Upper lobe of left lung (tissue), 6 donors: ENCODE measurements around the gene CNPY1. TPM values are rescaled to one million over a fixed set of nuclear protein-coding genes. Genes with fewer than 3 reads are reported as not detected.

Experiments used
- ATAC-seq, 2 donors: fragments of 200-7000 bp; cut with Tn5 transposase; one replicate each; pipeline ENCODE4 v1.9.1; 2022; ENCODE audit warnings: mild to moderate bottlenecking in 2 of 2, moderate library complexity in 2 of 2; ENCODE audit not compliant: low FRiP score in 2 of 2
- DNase-seq, 2 donors: peaks; one replicate each; pipeline ENCODE4 v3.0.0-alpha.2; 2019 to 2020
- H3K27ac ChIP-seq, 4 donors: fragments of 200-600 bp; sonication (generic); one replicate each; pipeline ENCODE4 v1.5.1; 2016 to 2019
- H3K27me3 ChIP-seq, 4 donors: fragments of 200-600 bp; sonication (generic); one replicate each; pipeline ENCODE4 v1.5.1; 2017 to 2019
- H3K36me3 ChIP-seq, 4 donors: fragments of 200-600 bp; sonication (generic); one replicate each; pipeline ENCODE4 v1.5.1; 2016 to 2019
- H3K4me1 ChIP-seq, 4 donors: fragments of 200-600 bp; sonication (generic); one replicate each; pipeline ENCODE4 v1.5.1; 2018 to 2019
- H3K4me3 ChIP-seq, 4 donors: fragments of 200-600 bp; sonication (generic); one replicate each; pipeline ENCODE4 v1.5.1; 2017 to 2019; ENCODE audit warnings: mild to moderate bottlenecking in 2 of 4, moderate library complexity in 1 of 4
- H3K9me3 ChIP-seq, 4 donors: fragments of 200-600 bp; sonication (generic); one replicate each; pipeline ENCODE4 v1.5.1; 2018 to 2019
- EP300 ChIP-seq, 4 donors: sonication (generic); formaldehyde crosslinking; IDR thresholded peaks; one replicate each; pipeline ENCODE4 v1.5.1; 2017; ENCODE audit warnings: antibody characterized with exemption in 4 of 4, control low read depth in 2 of 4
- POLR2A ChIP-seq, 4 donors: fragments of 450-650 bp; IDR thresholded peaks; one replicate each; pipeline ENCODE4 v1.5.1; 2016 to 2017; ENCODE audit warnings: antibody characterized with exemption in 4 of 4, mild to moderate bottlenecking in 2 of 4
- POLR2AphosphoS5 ChIP-seq, 2 donors: sonication (generic); formaldehyde crosslinking; IDR thresholded peaks; one replicate each; pipeline ENCODE4 v1.5.1; 2017; ENCODE audit warnings: antibody characterized with exemption in 2 of 2
- WGBS, 2 donors: methylation state at CpG; one replicate each; pipeline ENCODE4 v1.1.5; 2017 to 2018; 5-methylcytosine and 5-hydroxymethylcytosine counted together
- total RNA-seq, 6 donors: library from RNA; depleted of rRNA in 4 of 6; stranded (reverse); fragments of >200 nt in 4 of 6; gene quantifications; one replicate each; pipeline versions ENCODE4 v1.1.0 to v1.2.1, GENCODE V29; 2016 to 2021
- TF ChIP-seq, protein P1 (sequence below), 6 experiments: fragments of 450-650 bp in 4 of 6; fragments of 200-600 bp in 2 of 6; sonication (generic) in 2 of 6; IDR thresholded peaks; one replicate each; pipeline ENCODE4 v1.5.1; 2016 to 2019; ENCODE audit warnings: antibody characterized with exemption in 6 of 6
- donor health status: DM: no; HTN: no; CAD: no; lungs with moderate emphysema.
- donor health status: DM: no; HTN: yes; CAD: no; lungs with severe emphysema.

The CNPY1 gene
- total RNA-seq, 6 donors from 2014 or later = not detected

DNA sequence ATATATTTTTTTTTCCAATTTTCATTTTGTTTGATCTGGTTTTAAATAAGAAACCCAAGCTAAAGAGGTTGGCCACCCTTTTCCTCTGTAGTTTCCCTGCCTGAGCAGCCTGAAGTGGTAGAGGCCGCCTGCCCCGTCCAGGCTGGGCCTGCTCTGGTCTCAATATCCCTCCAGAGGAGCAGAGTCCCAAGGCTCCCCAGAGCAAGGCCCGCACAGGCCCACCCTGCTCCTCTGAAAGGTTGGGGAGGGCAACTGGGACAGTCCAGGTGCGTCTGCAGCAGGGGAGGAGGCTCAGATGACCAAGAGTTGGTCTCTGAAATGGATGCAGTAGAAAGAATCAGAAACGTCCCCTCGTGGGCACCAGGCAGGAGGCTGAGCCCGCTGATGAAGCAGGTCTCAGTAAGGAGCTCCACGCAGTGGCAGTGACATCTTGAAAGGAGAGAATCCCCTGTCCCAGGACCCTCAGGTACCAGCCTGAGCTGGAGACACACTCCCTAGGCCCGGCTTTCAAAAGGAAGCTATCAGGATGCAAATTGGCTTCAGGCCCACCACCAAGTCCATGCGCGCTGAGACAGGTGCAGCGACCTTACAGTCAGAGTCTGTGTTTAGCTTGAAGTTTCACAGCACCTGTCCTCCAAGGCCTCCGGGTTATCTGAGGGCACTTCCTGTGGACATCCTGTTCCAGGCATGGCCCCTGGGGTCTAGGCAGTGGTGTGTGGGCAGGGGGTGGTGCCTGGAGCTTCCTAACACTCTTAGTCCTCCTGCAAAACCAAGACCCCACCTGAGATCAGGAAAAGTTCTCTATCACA is 50.7 kb downstream of the CNPY1 start:
- Histone ChIP-seq H3K4me1 (peaks cover 5 to 8% (median 7%) of the 10 kb centered on the region in 4 donors), H3K9me3 (no peaks in the 10 kb centered on the region), H3K4me3 (no peak overlapping the region), H3K27ac (no peak overlapping the region), H3K36me3 (no peaks in the 10 kb centered on the region), H3K27me3 (peaks cover 0 to 11% (median 1%) of the 10 kb centered on the region in 4 donors)
- TF ChIP-seq POLR2A (IDR thresholded peaks at IDR 0.05) (no peak), EP300 (IDR thresholded peaks at IDR 0.05) (no peak), POLR2AphosphoS5 (IDR thresholded peaks at IDR 0.05) (no peak)
- TF ChIP-seq, protein P1, sequence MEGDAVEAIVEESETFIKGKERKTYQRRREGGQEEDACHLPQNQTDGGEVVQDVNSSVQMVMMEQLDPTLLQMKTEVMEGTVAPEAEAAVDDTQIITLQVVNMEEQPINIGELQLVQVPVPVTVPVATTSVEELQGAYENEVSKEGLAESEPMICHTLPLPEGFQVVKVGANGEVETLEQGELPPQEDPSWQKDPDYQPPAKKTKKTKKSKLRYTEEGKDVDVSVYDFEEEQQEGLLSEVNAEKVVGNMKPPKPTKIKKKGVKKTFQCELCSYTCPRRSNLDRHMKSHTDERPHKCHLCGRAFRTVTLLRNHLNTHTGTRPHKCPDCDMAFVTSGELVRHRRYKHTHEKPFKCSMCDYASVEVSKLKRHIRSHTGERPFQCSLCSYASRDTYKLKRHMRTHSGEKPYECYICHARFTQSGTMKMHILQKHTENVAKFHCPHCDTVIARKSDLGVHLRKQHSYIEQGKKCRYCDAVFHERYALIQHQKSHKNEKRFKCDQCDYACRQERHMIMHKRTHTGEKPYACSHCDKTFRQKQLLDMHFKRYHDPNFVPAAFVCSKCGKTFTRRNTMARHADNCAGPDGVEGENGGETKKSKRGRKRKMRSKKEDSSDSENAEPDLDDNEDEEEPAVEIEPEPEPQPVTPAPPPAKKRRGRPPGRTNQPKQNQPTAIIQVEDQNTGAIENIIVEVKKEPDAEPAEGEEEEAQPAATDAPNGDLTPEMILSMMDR (IDR thresholded peaks at IDR 0.05) = no peak
- peak in 1 of 2 donors; percentile 44 for DNase-seq
- 74 to 79% methylated on average over 12 to 13 of the region's 13 CpGs for WGBS, 2 donors
- ATAC-seq = no peak

DNA sequence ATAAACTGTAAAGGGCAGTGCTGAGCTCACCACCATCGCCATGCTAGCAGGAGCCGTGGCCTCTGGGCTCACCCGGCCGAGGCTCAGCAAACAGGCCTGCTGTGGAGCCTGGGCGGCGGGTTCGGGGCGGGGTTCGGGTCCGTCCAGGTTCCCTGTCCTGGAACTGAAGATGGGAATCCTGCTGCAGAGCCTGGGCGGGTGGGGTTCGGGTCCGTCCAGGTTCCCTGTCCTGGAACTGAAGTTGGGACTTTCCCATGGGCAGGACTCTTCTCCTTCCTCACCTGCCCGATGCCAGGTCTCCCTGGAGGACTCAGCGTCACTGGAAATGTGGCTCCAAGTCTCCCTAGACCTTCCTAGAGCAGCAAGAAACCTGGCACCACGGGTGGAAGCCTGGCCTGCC is 51.8 kb downstream of the CNPY1 start:
- Histone ChIP-seq H3K27ac (no peak overlapping the region), H3K36me3 (no peaks in the 10 kb centered on the region), H3K4me1 (peaks cover 10 to 15% (median 14%) of the 10 kb centered on the region in 4 donors), H3K9me3 (no peaks in the 10 kb centered on the region), H3K4me3 (no peak overlapping the region), H3K27me3 (peaks cover 0 to 20% (median 2%) of the 10 kb centered on the region in 4 donors)
- WGBS, 2 donors = 85 to 88% methylated on average over 9 to 13 of the region's 16 CpGs
- TF ChIP-seq, protein P1 (IDR thresholded peaks at IDR 0.05) = no peak
- DNase-seq (peak in 1 of 2 donors; percentile 76), ATAC-seq (no peak)

DNA sequence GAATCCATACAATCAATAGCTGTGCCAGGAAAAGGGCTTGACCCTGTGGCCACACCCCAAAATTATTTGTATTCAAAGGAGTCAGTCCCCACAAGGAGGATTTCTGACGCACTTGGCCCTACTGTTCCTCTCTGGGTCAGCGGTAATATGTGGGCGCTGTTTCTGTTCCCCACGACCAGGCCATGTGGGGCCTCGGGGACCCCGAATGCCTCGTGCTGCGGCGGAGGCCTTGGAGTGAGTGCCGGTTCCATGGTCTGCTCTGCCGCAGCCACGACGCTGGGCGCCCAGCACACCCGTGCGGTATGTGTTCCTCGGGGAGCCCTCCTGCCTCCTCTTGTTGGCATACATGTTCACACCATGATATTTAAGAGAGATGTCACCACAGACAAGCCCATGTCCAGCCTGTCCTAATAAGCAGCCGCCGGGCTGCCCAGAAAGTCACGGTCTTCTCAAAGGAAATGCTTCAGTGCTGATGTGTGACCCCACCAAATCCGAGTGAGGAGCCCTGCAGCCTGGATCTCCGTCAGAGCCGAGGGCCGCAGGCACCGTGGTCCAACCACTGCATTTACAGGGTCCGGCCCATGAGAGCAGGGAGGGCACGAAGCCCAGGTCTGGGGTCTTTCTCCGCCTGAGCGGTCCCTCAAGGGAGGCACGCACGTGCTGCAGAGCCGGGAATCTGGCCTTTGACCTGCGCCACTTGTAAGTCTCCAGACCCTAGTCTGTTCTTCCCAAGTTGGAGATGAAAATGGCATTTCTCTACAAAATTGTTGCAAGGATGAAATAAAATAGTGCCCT is 52.4 kb downstream of the CNPY1 start:
- ATAC-seq (no peak), DNase-seq (peak in 1 of 2 donors; percentile 66)
- H3K27ac ChIP-seq = no peak overlapping the region
- H3K27me3 ChIP-seq = peaks cover 0 to 22% (median 3%) of the 10 kb centered on the region in 4 donors
- H3K4me3 ChIP-seq = no peak overlapping the region
- peaks cover 10 to 15% (median 14%) of the 10 kb centered on the region in 4 donors for H3K4me1 ChIP-seq
- 81 to 90% methylated on average over 22 to 33 of the region's 33 CpGs for WGBS, 2 donors
- TF ChIP-seq, protein P1 (IDR thresholded peaks at IDR 0.05) = no peak
- TF ChIP-seq EP300 (IDR thresholded peaks at IDR 0.05) (no peak), POLR2AphosphoS5 (IDR thresholded peaks at IDR 0.05) (no peak), POLR2A (IDR thresholded peaks at IDR 0.05) (no peak)
- H3K9me3 ChIP-seq = no peaks in the 10 kb centered on the region
- H3K36me3 ChIP-seq = no peaks in the 10 kb centered on the region

DNA sequence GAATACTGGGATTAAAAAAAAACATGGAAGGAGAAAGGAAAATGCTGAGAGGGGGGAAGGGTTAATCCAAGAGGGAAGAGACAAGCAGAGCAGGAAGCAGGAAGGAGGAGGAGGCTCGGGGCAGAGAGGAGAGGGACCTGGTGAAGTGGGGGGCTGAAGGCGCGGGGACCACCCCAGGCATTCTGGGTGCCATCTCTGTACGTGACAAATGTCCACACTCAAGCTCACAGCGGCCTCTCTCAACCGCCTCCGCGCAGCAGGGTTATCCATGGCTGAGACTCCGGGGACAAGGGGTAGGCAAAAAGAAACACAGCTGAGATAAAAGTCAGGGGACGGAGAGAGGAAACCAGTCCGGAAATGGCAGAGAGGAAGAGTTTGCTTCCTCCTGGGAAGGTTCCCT is 54.5 kb downstream of the CNPY1 start:
- Histone ChIP-seq H3K9me3 (no peaks in the 10 kb centered on the region), H3K27ac (no peak overlapping the region), H3K4me3 (no peak overlapping the region), H3K36me3 (no peaks in the 10 kb centered on the region), H3K27me3 (peaks cover 0 to 22% (median 3%) of the 10 kb centered on the region in 4 donors), H3K4me1 (peaks cover 10 to 15% (median 14%) of the 10 kb centered on the region in 4 donors)
- TF ChIP-seq POLR2A (IDR thresholded peaks at IDR 0.05) = no peak
- TF ChIP-seq, protein P1 (IDR thresholded peaks at IDR 0.05) = no peak
- no peak for TF ChIP-seq POLR2AphosphoS5 (IDR thresholded peaks at IDR 0.05)
- no peak for TF ChIP-seq EP300 (IDR thresholded peaks at IDR 0.05)
- DNase-seq = peak in 1 of 2 donors; percentile 13
- ATAC-seq = no peak
- WGBS, 2 donors = 59 to 65% methylated on average over 11 of the region's 11 CpGs
